DND-41 (cell line): ENCODE data around the gene PES1.

Experiments
- EZH2 ChIP-seq: IDR thresholded peaks from 3 replicates; pipeline ENCODE4 v1.6.1; 2012; ENCODE audit warnings: borderline replicate concordance, low read depth, mild to moderate bottlenecking, moderate library complexity, low read length, inconsistent platforms; ENCODE audit not compliant: severe bottlenecking
- TF ChIP-seq, protein P1 (sequence below): IDR thresholded peaks from 2 replicates; pipeline ENCODE4 v1.5.1; 2012; ENCODE audit warnings: borderline replicate concordance, low read length, moderate library complexity, mild to moderate bottlenecking; ENCODE audit not compliant: poor library complexity, severe bottlenecking; ENCODE audit errors: extremely low read depth

DNA sequence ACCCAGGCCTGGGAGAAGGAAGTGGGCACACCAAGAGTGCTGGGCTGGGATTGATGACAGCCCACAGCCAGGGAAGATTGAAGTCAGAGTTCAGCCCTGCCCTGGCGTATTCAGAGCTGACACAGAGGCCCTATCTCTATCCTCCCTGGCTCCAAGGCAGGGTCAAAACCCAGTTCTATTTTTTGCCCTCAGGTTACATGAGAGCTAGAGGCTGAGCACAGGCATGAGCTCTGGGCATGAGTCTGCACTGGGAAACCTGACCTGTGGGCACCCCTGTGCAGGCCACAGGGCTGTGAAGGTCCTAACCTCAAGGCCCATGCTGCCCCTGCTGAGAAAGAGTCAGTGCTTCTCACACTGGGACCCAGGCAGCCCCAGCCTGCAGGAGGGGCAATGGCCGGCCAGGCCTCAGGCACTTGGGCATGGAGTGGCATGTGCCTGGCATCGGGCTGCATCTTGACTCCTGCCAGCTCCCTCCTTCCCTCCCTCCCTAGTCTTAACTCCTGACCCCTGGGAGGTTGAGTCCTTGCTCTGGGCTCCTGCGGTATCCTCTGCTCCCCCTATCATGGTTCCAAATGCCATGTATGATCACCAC, 49.2 kb upstream of the PES1 start:
- TF ChIP-seq, protein P1, sequence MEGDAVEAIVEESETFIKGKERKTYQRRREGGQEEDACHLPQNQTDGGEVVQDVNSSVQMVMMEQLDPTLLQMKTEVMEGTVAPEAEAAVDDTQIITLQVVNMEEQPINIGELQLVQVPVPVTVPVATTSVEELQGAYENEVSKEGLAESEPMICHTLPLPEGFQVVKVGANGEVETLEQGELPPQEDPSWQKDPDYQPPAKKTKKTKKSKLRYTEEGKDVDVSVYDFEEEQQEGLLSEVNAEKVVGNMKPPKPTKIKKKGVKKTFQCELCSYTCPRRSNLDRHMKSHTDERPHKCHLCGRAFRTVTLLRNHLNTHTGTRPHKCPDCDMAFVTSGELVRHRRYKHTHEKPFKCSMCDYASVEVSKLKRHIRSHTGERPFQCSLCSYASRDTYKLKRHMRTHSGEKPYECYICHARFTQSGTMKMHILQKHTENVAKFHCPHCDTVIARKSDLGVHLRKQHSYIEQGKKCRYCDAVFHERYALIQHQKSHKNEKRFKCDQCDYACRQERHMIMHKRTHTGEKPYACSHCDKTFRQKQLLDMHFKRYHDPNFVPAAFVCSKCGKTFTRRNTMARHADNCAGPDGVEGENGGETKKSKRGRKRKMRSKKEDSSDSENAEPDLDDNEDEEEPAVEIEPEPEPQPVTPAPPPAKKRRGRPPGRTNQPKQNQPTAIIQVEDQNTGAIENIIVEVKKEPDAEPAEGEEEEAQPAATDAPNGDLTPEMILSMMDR = no peak
- no peak for TF ChIP-seq EZH2
